ENCODE data around the gene CLIC1.

The CLIC1 gene

DNA sequence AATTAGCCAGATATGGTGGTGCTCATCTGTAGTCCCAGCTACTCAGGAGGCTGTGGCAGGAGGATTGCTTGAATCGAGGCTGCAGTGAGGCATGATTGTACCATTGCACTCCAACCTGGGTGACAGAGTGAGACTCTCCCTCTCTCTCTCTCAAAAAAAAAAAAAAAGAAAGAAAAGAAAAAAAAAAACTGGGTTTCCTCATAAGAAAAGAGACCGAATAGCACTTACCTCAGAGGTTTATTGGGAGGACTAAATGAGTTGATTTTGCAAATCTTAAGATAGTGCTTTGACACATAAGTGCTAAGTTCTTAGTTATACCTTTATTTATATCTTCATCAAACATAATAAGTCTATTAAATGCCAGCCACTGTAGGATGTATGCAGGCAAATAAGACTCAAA is 34.5 kb upstream of the CLIC1 start:
- no peak for DNase-seq
- Histone ChIP-seq H3K27ac (no peak overlapping the region), H3K36me3 (no peaks in the 10 kb centered on the region), H3K4me3 (ENCODE audit: low read depth, low read length) (no peak overlapping the region), H3K27me3 (ENCODE audit: insufficient read depth, low read depth, severe bottlenecking) (no peaks in the 10 kb centered on the region), H3K9me3 (ENCODE audit: severe bottlenecking) (no peaks in the 10 kb centered on the region)
- no peak for TF ChIP-seq CTCF (IDR thresholded peaks at IDR 0.05; ENCODE audit: low read depth, low read length)

DNA sequence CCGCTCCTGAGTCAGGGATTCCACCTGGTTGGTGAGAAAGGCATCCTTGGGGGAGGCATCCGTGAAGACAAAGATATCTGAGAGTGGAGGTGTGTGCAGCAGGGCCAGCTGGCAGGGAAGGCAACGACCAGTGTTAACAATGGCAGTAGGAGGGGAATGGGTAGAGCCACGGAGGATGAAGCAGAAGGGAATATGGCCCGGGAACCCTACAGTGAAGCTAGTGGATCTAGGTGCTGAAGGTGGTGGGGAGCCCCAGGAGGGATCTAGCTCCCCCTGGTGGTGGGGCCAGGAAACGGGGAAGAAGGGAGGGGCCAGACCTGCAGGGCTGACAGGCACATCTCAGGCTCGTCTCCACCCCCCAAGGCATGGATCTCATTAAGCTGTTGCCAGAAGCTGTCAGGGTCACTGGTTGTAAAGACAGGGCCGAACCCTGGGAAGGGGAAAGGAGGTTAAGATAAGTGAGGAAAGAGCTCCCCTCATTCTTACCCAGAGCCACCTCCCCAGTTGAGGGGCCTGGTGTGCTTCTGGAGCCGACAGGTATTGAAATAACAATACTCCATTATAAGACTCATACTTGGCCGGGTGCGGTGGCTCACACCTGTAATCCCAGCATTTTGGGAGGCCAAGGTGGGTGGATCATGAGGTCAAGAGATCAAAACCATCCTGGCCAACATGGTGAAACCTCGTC is 33.5 kb upstream of the CLIC1 start:
- Histone ChIP-seq H3K36me3 (no peaks in the 10 kb centered on the region), H3K27ac (no peak overlapping the region), H3K9me3 (ENCODE audit: severe bottlenecking) (no peaks in the 10 kb centered on the region), H3K4me3 (ENCODE audit: low read depth, low read length) (no peak overlapping the region), H3K27me3 (ENCODE audit: insufficient read depth, low read depth, severe bottlenecking) (no peaks in the 10 kb centered on the region)
- TF ChIP-seq CTCF (IDR thresholded peaks at IDR 0.05; ENCODE audit: low read depth, low read length): peak; percentile 98
- peak; percentile 94 for DNase-seq

DNA sequence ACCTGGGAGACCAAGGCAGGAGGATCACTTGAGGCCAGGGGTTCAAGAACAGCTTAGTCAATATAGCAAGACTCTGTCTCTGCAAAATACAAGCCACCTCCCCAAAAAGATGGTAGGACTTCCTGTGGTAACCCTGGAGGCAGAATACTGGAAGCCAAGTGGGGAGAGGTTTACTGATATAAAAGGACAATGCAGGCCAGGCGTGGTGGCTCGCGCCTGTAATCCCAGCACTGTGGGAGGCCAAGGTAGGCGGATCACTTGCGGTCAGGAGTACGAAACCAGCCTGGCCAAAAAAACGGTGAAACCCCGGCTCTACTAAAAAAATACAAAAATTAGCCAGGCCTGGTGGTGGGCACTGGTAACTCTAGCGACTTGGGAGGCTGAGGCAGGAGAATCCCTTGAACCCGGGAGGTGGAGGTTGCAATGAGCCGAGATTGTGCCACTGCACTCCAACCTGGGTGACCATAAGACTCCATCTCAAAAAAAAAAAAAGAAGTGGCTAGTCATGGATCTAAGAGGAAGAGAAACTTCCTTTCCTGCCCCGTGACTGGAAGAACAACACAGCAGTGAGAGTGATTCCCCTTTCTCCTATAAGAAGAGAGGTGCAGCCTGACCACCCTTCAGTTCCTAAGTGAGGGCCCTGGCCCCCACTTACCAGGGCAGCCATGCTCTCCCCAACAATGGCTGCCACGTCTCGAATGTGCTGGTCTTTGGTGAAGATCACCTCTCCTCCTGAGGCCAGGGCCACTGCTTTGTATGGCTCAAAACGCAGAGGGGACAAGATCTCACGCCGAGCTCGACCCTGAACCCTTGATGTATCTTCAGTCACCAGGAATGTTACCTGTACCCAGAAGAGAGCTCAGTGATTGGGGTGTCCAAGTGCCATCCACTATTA is 32.3 kb upstream of the CLIC1 start:
- no peak for DNase-seq
- no peak for TF ChIP-seq CTCF (IDR thresholded peaks at IDR 0.05; ENCODE audit: low read depth, low read length)
- no peak overlapping the region for H3K27ac ChIP-seq
- H3K27me3 ChIP-seq (ENCODE audit: insufficient read depth, low read depth, severe bottlenecking): no peaks in the 10 kb centered on the region
- H3K36me3 ChIP-seq: no peaks in the 10 kb centered on the region
- no peak overlapping the region for H3K4me3 ChIP-seq (ENCODE audit: low read depth, low read length)
- no peaks in the 10 kb centered on the region for H3K9me3 ChIP-seq (ENCODE audit: severe bottlenecking)

DNA sequence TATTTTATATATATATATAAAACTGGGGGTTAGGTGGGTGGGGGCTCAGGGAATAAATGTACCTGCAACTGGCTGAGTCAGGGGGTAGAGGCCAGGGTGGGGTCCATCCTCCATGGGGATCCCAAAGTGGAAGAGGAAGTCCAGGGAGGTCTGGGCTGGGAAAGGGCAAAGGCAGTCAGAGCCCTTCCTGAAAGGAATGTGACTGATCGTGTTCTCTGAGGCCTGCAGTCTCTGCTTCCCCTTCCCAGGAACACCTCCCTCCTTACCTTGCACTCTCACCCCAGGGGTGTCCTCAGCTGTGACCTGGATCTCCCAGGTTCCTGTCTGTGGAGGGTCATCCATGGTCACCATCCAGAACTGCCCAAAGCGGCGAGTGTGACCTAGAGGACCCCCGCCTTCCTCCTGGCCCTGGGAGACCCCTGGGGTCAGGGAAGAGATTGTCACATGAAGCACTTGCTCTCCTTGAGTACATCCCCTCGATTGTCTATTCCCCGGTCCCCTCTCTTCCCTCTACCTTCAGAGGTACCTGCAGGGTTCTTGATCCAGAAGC is 30.8 kb upstream of the CLIC1 start:
- no peak overlapping the region for H3K4me3 ChIP-seq (ENCODE audit: low read depth, low read length)
- H3K9me3 ChIP-seq (ENCODE audit: severe bottlenecking): peaks cover 2% of the 10 kb centered on the region
- no peaks in the 10 kb centered on the region for H3K36me3 ChIP-seq
- H3K27ac ChIP-seq: no peak overlapping the region
- no peak for TF ChIP-seq CTCF (IDR thresholded peaks at IDR 0.05; ENCODE audit: low read depth, low read length)
- no peak for DNase-seq
- no peaks in the 10 kb centered on the region for H3K27me3 ChIP-seq (ENCODE audit: insufficient read depth, low read depth, severe bottlenecking)

DNA sequence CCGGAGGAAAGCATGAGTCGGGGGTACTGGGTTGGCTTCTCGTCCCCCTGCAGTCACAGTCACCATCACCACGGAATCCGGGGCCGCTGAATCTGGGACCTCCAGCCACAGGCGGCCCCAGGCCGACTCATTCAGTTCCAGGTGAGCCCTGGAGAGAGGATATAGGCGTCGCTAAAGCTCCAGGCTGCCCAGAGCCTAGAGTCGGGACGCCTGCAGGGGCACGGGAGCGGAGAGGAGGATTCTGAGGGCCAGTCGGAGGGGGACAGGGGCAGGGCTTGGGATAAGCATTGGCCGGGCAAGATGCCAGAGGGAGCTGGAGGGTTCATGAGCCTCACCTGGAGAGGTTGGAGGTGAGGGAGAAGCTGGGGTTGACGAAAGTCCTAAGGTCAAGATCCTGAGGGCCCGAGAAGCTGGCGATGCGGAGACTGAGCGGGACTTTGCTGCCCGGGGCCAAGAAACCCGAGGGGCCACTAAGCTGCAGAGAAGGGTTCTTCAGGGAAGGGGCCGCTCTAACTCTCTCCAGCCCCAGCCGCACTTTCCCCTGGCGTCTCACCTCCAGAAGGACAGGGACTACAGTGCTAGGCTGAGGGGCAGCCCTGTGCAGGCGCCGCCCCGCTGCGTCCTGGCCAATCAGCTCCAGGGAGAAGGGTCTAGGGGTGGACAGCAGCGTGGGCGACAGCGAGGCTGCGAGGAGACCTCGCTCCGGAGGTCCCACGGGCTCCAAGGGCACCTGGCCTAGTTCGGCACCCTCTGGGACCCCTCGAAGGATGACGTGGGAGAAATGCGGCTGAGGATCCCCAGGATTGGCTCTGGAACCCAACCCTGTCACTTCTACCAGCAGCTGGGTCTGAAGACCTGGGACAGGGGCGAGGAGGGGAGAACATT is 29.8 kb upstream of the CLIC1 start:
- Histone ChIP-seq H3K9me3 (ENCODE audit: severe bottlenecking) (peaks cover 2% of the 10 kb centered on the region), H3K27ac (no peak overlapping the region), H3K27me3 (ENCODE audit: insufficient read depth, low read depth, severe bottlenecking) (no peaks in the 10 kb centered on the region), H3K4me3 (ENCODE audit: low read depth, low read length) (no peak overlapping the region), H3K36me3 (no peaks in the 10 kb centered on the region)
- no peak for TF ChIP-seq CTCF (IDR thresholded peaks at IDR 0.05; ENCODE audit: low read depth, low read length)
- no peak for DNase-seq
